ACC112 (cell line): ENCODE measurements around the gene USP17L29.
"Not testable (repeated sequence)": the region's sequence is repeated elsewhere in the genome, so short reads cannot be mapped to it uniquely, and the experiment has no call there.

Experiments used
- H2AFZ ChIP-seq: fragments of 200-600 bp; sonication (generic); one replicate; pipeline ENCODE4 v1.6.0; 2017; ENCODE audit warnings: antibody characterized with exemption, low read length; ENCODE audit not compliant: unreplicated experiment
- H3K27ac ChIP-seq: fragments of 200-600 bp; sonication (generic); 2 replicates; pipeline ENCODE4 v1.5.1; 2014; ENCODE audit warnings: low read depth, mild to moderate bottlenecking, antibody characterized with exemption, low read length, moderate library complexity
- H3K27me3 ChIP-seq: fragments of 200-600 bp; sonication (generic); 2 replicates; pipeline ENCODE4 v1.6.1; 2014; ENCODE audit warnings: mild to moderate bottlenecking, antibody characterized with exemption, low read length, moderate library complexity, mixed read lengths; ENCODE audit not compliant: insufficient read depth
- H3K36me3 ChIP-seq: fragments of 200-600 bp; sonication (generic); 2 replicates; pipeline ENCODE4 v1.6.1; 2016; ENCODE audit warnings: mild to moderate bottlenecking, antibody characterized with exemption, low read length, moderate library complexity, mixed read lengths; ENCODE audit not compliant: insufficient read depth
- H3K4me1 ChIP-seq: fragments of 200-600 bp; sonication (generic); one replicate; pipeline ENCODE4 v1.6.1; 2016; ENCODE audit warnings: low read length, mixed read lengths; ENCODE audit not compliant: insufficient read depth, unreplicated experiment, control insufficient read depth
- H3K4me3 ChIP-seq: fragments of 200-600 bp; sonication (generic); 2 replicates; pipeline ENCODE4 v1.5.1; 2014; ENCODE audit warnings: mild to moderate bottlenecking, low read depth, low read length
- H3K79me2 ChIP-seq: fragments of 200-600 bp; sonication (generic); one replicate; pipeline ENCODE4 v1.6.0; 2016; ENCODE audit warnings: low read length; ENCODE audit not compliant: control insufficient read depth, unreplicated experiment, insufficient read depth

USP17L29 gene

GRCh38 chr4:9353338-9353737, at the start of gene USP17L29:
TSS of gene USP17L29 (plus strand) at chr4:9353638. CDS start at chr4:9353638, 0 bp downstream.
- H3K27me3 ChIP-seq, H3K36me3 ChIP-seq, H3K27ac ChIP-seq, H3K4me3 ChIP-seq, H3K79me2 ChIP-seq, H3K4me1 ChIP-seq, H2AFZ ChIP-seq: not testable (repeated sequence)

GRCh38 chr4:9324191-9324590, 29.2 kb upstream of the USP17L29 start:
- H3K27ac ChIP-seq, H3K4me3 ChIP-seq, H3K36me3 ChIP-seq, H3K4me1 ChIP-seq, H3K27me3 ChIP-seq, H3K79me2 ChIP-seq, H2AFZ ChIP-seq: not testable (repeated sequence)

- not testable (repeated sequence) for H3K36me3 ChIP-seq, H3K79me2 ChIP-seq, H2AFZ ChIP-seq, H3K27me3 ChIP-seq, H3K4me3 ChIP-seq, H3K27ac ChIP-seq, H3K4me1 ChIP-seq
Observed at GRCh38 chr4:9324865-9325264, 28.6 kb upstream of the USP17L29 start, which contains the start of gene USP17L24. TSS of gene USP17L24 (plus strand) at chr4:9325165. CDS start at chr4:9325165, 0 bp downstream.

GRCh38 chr4:9329611-9330010, 23.8 kb upstream of the USP17L29 start, which contains the start of gene USP17L25:
TSS of gene USP17L25 (plus strand) at chr4:9329911. CDS start at chr4:9329911, 0 bp downstream.
- H3K27ac ChIP-seq, H3K79me2 ChIP-seq, H3K36me3 ChIP-seq, H2AFZ ChIP-seq, H3K4me3 ChIP-seq, H3K4me1 ChIP-seq, H3K27me3 ChIP-seq: not testable (repeated sequence)

GRCh38 chr4:9334358-9334757, 19.1 kb upstream of the USP17L29 start, which contains the start of gene USP17L26:
TSS of gene USP17L26 (plus strand) at chr4:9334658. CDS start at chr4:9334658, 0 bp downstream.
- not testable (repeated sequence) for H3K27ac ChIP-seq, H3K36me3 ChIP-seq, H2AFZ ChIP-seq, H3K4me3 ChIP-seq, H3K27me3 ChIP-seq, H3K4me1 ChIP-seq, H3K79me2 ChIP-seq

- H2AFZ ChIP-seq: not testable (repeated sequence)
Observed at GRCh38 chr4:9339103-9339502, 14.3 kb upstream of the USP17L29 start, which contains the start of gene USP17L5. TSS of gene USP17L5 (plus strand) at chr4:9339403. CDS start at chr4:9339403, 0 bp downstream.

GRCh38 chr4:9343848-9344247, 9.6 kb upstream of the USP17L29 start, which contains the start of gene USP17L27:
TSS of gene USP17L27 (plus strand) at chr4:9344148. CDS start at chr4:9344148, 0 bp downstream.
- H3K27ac ChIP-seq, H2AFZ ChIP-seq: not testable (repeated sequence)

More at GRCh38 chr4:9339103-9339502, 14.3 kb upstream of the USP17L29 start, which contains the start of gene USP17L5:
- H3K36me3 ChIP-seq, H3K79me2 ChIP-seq, H3K27me3 ChIP-seq, H3K4me1 ChIP-seq, H3K27ac ChIP-seq, H3K4me3 ChIP-seq: not testable (repeated sequence)

GRCh38 chr4:9348593-9348992, 4.8 kb upstream of the USP17L29 start, which contains the start of gene USP17L28:
TSS of gene USP17L28 (plus strand) at chr4:9348893. CDS start at chr4:9348893, 0 bp downstream.
- H3K27ac ChIP-seq, H3K4me1 ChIP-seq, H3K27me3 ChIP-seq, H3K4me3 ChIP-seq, H3K79me2 ChIP-seq, H3K36me3 ChIP-seq, H2AFZ ChIP-seq: not testable (repeated sequence)

More at GRCh38 chr4:9343848-9344247, 9.6 kb upstream of the USP17L29 start, which contains the start of gene USP17L27:
- H3K36me3 ChIP-seq, H3K79me2 ChIP-seq, H3K27me3 ChIP-seq, H3K4me3 ChIP-seq, H3K4me1 ChIP-seq: not testable (repeated sequence)

- H3K4me1 ChIP-seq, H2AFZ ChIP-seq, H3K36me3 ChIP-seq, H3K27me3 ChIP-seq, H3K79me2 ChIP-seq, H3K27ac ChIP-seq, H3K4me3 ChIP-seq: not testable (repeated sequence)
Observed at GRCh38 chr4:9350866-9351265, 2.6 kb upstream of the USP17L29 start.

GRCh38 chr4:9362829-9363228, 9.4 kb downstream of the USP17L29 start, which contains the start of gene USP17L30:
TSS of gene USP17L30 (plus strand) at chr4:9363129. CDS start at chr4:9363129, 0 bp downstream.
- H3K79me2 ChIP-seq, H3K36me3 ChIP-seq, H3K27ac ChIP-seq, H3K4me1 ChIP-seq, H2AFZ ChIP-seq, H3K4me3 ChIP-seq, H3K27me3 ChIP-seq: not testable (repeated sequence)

- H3K27me3 ChIP-seq, H3K27ac ChIP-seq, H2AFZ ChIP-seq, H3K4me1 ChIP-seq, H3K79me2 ChIP-seq, H3K4me3 ChIP-seq, H3K36me3 ChIP-seq: not testable (repeated sequence)
Observed at GRCh38 chr4:9379881-9380280, 26.4 kb downstream of the USP17L29 start.
